NCI-H1417 treated with DMSO at 0.1 percent for 48 hours (cell line): ENCODE results near the gene CNTNAP2.

ENCODE experiments used
- DNase-seq: peaks from one replicate; lab custom pipeline; 2025; lab: John Stamatoyannopoulos, UW

The CNTNAP2 gene

DNA sequence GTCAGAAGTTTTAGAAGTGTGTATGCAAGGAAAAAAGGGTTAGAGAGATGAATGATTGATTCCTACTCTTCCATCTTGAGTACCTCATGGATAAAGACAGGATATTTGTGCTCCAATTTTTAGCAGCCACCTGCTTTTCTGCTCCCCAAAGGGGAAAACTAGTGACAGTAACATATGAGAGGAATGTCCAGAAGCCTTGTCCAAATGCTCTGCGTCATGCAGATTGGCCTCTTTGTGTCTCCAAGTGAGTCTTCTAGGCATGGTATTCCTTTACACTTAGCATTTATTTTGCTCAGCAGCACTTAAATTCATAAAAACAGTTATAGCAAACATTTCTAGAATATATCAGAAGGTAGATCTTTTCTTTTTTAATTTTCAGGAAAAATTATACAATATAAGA is 306.8 kb downstream of the CNTNAP2 start:
- no peak for DNase-seq

DNA sequence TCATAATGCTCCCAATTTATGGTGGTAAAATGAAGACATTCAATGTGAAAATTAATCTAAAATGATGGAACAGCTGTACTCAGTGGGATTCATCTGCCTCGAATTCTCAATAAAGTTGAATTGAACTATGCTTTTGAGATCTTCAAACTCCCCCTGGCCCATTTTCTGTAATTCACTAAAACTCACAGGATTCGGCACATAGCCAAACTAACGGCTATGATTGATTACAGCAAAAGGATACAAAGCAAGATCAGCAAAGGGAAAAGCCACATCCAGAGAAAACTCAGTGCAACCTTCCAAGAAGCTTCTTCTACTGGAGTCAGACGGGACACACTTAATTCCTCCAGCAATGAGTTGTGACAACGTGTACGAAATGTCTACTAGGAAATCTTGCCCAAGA is 307.5 kb downstream of the CNTNAP2 start:
- DNase-seq = no peak

DNA sequence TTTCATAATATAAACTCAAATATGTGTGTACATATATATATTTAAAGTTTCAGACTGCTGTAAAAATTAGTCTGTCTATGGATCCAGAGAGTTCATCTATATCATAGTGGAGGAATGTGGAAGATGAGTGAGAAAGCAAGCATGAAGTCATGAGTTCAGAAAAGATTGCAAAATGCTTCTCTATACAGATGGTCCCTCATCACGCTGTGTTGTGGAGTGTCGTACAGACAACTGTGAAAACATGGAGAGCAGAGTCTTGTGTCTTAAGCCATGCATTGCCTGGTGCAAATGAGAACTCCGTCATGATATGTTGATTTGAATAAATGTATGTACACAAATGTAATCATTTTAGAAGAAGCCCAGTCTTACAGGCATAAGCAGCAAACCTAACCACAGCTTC is 316.9 kb downstream of the CNTNAP2 start:
- DNase-seq = no peak

DNA sequence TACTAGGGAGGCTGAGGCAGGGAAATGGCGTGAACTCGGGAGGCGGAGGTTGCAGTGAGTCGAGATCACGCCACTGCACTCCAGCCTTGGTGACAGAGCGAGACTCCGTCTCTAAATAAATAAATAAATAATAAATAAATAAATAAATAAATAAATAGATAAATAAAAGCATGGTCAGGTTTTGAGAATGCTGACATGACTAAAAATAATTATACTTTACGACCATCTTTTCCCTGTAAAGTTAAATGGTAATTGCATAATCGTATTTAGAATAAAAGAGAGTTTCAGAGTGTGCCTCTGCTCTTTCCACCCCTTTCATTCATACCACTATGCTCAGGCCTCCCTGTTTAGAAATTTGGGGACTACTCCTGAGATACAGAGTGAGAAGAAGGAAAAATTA is 326.5 kb downstream of the CNTNAP2 start:
- no peak for DNase-seq

DNA sequence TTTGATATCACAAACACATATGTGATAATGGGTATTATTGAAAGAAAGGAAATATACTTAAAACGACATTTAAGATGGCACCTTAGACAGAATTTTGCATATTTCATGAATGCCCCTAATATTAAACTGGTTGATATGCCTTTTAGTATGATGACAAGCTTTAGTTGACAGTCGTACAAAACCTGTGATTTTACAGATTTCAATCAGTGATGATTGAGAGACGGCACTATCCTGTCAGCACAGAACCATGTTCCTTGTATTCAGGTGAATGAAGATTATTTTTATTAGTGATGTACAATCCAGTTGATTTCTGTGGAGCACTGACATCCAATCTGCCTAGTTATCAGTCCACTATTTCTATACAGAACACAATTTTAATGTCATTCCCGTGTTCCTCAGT is 333.0 kb downstream of the CNTNAP2 start:
- no peak for DNase-seq

DNA sequence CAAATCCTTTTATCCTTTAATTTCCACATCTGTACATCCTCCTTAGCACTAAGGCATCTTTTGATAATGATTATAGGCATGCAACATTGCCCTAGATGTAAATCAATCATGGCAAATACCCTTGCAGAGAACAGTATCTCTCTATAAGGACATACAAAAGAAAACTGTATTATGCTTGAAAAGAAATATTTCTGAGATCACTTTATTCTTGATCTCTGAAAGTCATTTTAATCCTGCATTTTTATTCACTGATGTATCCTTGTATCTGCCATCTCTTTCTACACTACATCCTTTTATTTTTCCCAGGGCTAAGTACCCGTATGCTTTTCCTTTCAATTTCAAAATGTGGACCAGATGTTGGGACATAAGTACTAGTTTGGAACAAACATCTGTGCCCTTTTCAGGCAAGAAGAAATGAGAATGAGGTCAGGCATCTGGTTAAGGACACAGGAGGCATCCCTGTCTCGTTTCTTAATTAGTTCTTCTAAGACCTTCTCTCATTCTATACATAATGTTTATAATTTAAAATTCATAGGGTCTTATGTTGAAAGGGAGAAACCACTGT is 338.6 kb downstream of the CNTNAP2 start:
- DNase-seq = no peak

DNA sequence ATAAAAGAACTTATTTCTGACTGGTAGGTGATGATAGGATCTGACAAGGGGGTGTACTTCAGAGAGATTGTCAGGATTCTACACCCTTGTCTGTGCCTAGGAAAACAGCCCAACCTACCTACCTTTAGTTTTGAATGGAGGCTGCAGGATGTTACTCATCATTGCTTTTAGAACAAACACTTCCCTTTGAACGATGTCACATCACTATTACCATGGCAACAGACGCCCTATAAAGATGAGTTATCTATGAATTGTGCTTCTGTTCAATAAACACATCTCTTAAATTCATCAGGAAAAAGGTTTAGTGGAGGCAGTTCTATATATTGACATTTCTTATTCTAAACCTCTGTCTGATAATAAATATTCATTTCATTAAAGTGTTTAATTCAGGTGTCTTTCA is 362.4 kb downstream of the CNTNAP2 start:
- no peak for DNase-seq

DNA sequence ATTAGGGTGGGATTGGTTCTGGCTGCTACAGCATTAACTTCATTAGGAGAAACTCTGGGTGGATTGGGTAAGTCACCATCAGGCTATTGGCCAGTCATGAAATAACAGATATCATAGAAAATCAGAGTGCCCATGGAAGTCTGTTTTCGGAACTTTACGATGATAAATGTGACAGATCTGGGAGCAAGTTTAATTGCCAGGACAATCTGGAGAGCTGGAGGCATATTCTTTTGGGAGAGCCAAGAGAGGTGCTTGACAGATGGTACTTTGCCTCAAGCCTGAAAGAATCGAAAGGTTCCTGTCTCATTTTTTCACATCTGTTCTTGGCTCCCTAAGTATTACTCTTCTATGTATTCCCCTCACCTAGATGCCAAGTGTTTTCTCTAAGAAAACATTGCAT is 369.9 kb downstream of the CNTNAP2 start:
- no peak for DNase-seq

DNA sequence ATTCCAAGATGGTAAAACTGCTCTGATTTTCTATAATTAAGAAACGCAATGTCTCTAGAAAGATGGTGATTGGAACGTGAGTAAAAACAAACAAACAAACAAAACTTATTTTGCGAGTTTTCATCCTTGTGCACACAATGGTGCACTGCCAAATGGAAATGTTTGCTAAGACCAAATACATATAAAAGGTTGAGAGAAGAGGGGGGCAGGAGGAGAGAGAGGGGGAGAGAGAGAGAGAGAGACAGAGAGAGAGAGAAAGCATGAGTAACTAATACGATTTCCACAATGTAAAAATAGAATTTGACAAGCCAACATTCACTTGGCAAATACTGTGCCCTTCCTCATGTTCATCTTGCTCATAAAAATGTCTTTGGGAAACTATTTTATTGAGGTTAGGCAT is 375.4 kb downstream of the CNTNAP2 start:
- DNase-seq = no peak

DNA sequence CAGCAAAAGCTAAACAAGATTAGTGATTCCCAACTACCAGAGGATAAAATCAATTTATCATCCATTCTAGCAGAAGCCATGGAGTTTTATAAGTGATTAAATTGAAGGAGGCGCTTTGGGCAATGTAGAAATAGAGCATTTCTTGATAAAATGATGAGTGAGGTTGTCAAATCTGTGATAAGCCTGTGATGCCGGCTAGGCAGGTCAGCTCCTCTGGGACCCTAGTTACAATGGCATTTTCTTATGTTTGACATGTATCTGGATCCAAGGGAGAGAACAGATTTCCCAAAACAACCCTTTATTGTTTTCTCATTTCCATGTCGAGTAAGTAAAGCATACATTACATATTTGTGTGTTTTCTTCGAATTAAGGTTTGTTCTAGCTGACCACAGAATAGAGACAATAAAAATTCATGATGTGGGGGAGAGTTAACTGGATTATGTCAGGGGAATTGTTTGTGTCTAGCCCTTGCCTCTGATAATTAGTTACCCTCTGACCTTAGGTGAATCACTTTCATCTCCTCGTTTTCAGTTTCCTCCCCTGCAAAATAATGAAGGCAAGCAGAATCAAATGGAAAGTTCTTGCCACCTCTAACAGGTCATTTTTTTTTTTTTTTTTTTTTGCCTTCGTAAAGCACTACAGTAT is 378.5 kb downstream of the CNTNAP2 start:
- DNase-seq = no peak

DNA sequence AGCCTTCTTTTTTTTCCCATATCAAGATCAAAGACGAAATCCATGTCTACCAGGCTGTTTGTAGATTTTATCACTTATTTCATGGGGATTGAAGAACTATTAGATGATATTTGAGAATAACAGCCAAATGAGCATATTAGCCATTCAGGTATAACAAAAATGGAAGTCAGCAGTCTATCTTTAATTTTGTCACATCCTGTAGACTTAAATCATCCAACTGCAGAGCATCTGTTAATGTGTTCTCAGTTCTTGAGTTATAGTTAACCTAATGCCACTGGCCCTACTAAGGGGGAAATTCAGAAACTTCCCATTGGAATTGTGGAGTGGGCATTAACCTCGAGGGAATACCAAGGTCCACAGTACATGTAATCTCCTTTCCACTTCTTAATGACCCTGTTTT is 380.1 kb downstream of the CNTNAP2 start:
- DNase-seq = no peak

DNA sequence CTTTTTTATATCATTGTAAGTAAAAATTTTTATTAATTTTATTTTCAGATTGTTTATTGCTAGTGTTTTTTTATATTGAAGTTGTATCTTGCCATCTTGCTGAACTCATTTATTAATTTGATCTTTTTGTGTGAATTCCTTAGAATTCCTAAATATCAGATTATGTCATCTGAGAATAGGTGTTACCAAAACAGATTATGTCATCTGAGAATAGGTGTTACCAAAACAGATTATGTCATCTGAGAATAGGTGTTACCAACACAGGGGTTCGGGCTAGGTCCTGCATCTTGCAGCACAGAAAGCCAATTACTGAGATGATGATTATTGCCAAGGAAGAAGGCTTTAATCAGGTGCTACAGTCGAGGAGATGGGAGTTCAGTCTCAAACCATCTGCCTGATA is 383.4 kb downstream of the CNTNAP2 start:
- no peak for DNase-seq

DNA sequence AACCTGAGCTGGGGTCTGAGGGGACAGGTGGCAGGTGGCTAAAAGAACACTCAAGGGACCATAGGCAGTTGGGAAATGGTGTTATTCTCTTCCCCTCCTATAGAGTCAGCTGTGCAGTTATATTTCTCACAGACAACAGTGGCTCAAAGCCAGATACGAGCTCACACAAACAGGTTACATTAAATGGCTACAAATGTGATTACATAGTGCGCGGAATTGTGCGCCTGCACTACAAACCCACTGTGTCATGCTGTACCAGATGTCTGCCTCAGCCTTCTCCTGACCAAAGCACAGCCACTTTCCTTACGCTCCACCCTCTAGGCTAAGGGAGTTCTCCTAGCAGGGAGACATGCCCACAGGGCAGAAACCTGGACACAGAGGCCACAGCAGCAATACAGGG is 387.2 kb downstream of the CNTNAP2 start:
- no peak for DNase-seq

DNA sequence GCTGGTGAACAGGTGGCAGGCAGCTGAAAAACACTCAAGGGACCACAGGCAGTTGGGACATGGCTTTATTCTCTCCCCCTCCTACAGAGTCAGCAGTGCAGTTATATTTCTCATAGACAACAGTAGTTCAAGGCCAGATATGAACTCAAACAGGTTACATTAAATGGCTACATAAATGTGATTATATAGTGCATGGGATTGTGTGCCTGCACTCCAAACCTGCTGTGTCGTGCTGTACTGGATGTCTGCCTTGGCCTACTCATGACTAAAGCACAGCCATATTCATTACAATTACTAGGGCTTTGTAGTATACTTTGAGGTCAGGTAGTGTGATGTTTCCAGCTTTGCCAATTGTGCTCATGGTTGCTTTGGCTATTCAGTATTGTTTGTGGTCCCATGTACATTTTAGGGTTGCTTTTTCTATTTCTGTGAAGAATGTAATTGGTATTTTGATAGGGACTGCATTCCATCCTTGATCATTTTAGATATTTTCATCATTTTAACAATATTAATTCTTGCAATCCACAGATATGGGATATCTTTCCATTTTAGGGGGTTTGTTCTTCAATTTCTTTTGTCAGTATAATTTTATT is 393.6 kb downstream of the CNTNAP2 start:
- DNase-seq = no peak

DNA sequence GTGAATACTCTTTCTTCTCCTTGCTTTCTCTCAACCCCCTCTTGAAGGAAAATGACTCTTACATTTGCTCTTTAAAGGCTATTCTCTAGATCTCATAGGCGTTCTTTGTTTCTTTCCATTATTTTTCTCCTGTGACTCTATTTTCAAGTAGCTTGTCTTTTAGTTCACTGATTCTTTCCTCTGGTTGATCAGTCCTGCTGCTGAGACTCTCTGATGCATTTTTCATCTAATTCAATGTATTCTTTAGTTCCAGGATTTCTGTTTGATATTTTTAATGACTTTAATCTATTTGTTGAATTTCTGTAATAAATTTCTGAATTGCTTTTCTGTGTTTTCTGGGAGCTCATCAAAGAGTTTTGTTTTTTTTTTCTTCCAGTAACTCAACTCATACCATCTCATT is 397.7 kb downstream of the CNTNAP2 start:
- DNase-seq = no peak

DNA sequence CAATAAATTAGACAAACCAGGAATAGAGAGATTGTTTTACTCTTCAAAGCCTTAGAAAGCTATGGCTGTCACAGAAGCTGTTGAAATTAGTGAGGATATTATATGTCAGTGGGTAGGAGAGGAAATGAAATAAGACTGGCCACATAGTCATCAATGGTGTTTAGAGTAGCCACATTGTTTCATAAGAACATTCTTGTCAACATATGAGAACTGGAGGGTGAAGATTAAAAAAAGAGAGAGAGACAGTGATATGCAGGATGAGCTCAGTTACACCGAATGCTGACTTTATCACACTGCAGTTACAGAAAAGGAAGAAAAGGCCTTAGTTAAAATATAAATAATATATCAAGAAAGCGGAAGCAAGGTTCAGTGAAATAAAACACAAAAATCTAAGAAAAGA is 412.0 kb downstream of the CNTNAP2 start:
- no peak for DNase-seq

DNA sequence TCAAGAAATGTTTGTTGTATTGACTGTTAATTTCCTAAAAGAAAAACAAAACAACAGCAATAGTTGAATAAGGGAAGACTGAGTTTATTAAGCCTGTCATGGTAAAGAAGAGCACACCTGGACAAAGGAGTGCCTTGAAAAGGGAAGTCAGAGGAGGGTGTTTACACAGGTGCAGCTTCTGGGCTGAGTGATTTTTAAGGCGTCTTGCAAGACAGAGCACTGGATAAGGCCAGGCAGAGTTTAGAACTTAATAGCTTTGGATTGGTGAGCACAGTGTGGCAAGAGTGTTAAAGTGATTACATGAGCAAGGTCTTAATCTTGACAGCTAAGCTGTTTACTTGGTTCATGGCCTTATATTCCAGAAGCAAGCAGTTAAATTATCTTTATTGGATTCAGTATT is 423.2 kb downstream of the CNTNAP2 start:
- DNase-seq = no peak

DNA sequence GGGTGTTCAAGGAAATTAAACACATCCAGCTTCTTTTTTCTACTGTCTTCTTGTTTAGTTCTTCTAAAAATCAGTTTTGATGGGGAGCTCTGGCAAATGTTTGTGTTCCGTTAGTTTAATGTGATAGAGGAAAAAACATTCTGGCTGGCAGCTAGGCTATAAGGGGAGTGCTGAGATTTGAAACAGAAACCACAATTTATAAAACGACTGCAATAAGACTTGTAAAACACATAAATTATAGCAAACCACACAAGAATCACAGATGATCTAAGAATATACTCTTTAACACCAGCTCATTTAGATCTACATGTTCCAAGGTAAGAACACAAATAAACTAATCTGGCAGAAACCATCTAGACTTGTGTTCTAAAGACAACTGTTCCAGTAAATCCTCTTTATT is 425.5 kb downstream of the CNTNAP2 start:
- no peak for DNase-seq

DNA sequence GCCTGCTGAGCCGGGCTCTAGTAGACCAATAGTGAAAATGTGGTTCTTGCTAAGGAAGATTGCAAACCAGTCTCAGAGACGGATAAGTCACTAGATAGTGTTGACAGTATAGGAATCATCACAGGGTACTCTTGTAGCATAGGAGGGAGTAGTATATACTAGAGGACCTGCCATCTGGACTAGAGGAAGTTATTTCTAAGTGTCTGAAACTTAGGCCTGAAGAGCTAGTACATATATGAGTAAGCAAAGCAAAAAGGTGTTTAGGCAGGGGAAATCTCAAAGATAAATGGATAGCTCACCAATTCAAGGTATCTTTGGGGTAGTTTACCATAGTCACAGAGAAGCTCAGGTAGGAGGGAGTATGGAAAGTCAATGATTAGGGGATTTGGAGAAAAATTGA is 428.1 kb downstream of the CNTNAP2 start:
- DNase-seq = no peak

DNA sequence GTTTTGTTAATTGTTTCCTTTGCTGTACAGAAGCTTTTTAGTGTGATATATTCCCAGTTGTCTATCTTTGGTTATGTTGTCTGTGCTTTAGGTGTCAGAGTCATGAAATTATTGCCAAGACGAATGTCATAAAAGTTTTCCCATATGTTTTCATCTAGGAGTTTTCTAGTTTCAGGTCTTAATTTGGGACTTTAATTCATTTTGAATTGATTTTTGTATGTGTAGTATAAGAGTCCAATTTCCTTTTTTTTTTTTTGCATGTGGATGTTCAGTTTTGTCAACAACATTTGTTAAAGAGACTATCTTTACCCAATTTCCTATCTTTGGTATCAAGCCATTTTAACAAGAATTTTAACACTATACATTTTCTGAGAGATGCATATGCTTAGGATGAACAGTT is 432.2 kb downstream of the CNTNAP2 start:
- DNase-seq = no peak

DNA sequence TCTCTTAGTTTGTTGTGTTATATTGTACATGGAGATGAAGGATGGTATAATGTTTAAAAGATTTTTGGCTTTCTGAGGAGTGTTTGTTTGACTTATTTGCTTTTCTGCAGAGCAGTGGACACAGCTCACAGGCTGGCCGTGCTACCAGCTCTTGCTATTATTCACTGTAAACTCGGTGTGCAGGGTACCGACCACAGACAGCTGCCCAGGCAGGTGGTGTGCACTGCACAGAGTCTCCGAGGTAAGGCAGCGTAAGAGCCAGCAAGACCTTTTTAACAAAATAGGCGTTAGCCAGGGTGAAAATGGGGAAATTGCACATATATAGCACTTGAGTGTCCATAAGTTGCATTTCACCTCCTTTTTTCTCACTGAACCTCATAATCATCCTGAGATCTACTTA is 438.0 kb downstream of the CNTNAP2 start:
- DNase-seq = no peak

DNA sequence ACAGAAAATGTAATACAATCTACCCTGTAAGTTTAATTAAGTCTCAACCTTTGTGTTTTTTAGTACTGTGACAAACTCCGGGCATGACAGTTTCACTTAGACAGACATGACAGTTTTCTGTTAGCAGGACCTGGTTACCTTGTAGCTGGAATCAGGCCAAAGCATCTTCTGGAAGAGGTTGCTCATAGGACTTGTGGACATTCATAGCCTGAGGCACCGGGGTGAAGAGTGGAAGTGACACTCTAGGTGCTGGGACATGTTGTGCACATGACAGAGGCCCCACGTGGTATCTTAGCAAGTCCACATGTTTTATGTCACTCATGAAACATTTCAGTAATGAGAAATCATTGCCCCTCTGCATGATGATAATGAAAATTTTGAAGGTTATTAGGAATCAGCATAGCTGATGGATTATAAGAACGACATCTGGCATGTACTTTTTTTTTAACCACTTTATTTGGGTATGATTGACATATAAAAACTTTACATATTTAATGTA is 441.4 kb downstream of the CNTNAP2 start:
- no peak for DNase-seq

DNA sequence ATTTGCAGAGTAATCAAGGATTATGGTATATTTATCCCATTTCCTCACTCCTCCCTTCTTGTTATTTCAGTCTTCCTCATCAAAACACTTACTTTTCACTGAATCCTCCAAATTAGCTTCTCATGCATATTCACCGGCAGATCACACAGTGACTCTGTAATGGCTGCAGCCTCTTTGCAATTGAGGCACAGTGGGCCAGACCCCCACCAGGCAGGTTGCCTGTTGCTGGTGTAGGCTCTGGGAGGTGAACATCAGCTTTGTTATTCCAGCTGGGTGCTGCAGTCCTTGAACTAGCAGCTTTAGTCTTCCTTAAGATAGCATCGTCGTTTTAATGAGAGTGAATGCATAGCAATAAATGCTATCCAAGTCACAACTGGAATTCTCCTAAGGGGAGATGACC is 449.3 kb downstream of the CNTNAP2 start:
- no peak for DNase-seq

DNA sequence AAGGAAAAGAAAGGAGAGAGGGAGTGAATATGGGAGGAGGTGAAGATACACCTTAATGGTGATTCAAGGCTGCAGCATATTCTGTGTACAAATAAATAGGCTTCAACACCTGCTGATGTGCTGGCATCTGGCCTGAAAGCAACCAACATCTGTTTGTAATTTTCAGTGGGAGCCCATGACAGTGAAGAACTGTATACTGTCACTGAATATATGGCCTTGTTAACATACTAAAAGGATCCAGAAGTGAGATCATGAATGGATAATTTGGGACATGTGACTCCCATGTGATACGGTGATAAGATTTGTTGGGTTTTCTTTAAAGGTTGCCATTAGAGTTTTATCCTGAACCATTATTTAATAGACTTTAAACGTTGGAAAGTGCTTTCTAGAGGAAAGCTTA is 459.3 kb downstream of the CNTNAP2 start:
- DNase-seq = no peak
